ENCODE measurements around the gene ARID4B. TPM values are rescaled to one million over a fixed set of nuclear protein-coding genes. Genes with fewer than 3 reads are reported as not detected.

ARID4B gene
- total RNA-seq, 1 experiment from 2014 or later = 17.6 TPM

DNA sequence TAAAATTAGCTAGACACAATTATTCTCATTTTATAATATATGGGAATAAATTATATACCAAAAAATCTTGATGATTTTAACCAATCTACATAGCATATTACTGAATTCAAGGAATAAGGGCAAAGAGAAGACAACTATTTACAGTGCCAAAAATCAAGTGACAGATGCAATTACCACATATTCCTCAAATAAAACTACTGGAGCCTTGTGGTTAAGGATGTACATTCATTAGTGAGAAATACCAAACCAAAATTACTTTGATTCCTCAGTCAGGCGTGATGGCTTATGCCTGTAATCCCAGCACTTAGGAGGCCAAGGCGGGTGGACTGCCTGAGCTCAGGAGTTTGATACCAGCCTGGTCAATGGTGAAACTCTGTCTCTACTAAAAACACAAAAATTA, 98.1 kb downstream of the ARID4B start:
- peaks cover 3% of the 10 kb centered on the region for H3K36me3 ChIP-seq (ENCODE audit: insufficient read depth, low read length, poor library complexity, severe bottlenecking)
- DNase-seq (ENCODE audit: low spot score) = no peak
- H3K27me3 ChIP-seq (replicated peaks; ENCODE audit: insufficient read depth, low read depth, low read length, poor library complexity) = no peaks in the 10 kb centered on the region
- ChIA-PET POLR2A (ENCODE audit: low non-redundant PET) (interaction anchor here (0.6 kb wide), 1 partner anchor 561 kb away, joined by 3 read pairs; no protein-coding TSS in a partner anchor), CTCF (no interaction called here)
- BruUV-seq (replicated peaks) = no TSS peak
- intact Hi-C loops (cut with micrococcal nuclease; ENCODE audit: unreplicated experiment) = no loop called here
- no peaks in the 10 kb centered on the region for H3K9me3 ChIP-seq (ENCODE audit: low read depth, low read length, poor library complexity, severe bottlenecking)
- no peak overlapping the region for H3K4me3 ChIP-seq (ENCODE audit: low read depth, low read length, poor library complexity, severe bottlenecking)
- TF ChIP-seq, protein P1, sequence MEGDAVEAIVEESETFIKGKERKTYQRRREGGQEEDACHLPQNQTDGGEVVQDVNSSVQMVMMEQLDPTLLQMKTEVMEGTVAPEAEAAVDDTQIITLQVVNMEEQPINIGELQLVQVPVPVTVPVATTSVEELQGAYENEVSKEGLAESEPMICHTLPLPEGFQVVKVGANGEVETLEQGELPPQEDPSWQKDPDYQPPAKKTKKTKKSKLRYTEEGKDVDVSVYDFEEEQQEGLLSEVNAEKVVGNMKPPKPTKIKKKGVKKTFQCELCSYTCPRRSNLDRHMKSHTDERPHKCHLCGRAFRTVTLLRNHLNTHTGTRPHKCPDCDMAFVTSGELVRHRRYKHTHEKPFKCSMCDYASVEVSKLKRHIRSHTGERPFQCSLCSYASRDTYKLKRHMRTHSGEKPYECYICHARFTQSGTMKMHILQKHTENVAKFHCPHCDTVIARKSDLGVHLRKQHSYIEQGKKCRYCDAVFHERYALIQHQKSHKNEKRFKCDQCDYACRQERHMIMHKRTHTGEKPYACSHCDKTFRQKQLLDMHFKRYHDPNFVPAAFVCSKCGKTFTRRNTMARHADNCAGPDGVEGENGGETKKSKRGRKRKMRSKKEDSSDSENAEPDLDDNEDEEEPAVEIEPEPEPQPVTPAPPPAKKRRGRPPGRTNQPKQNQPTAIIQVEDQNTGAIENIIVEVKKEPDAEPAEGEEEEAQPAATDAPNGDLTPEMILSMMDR (conservative IDR thresholded peaks at IDR 0.05; ENCODE audit: low read depth, low read length) = no peak
- H3K27ac ChIP-seq (ENCODE audit: low read depth, low read length, poor library complexity, severe bottlenecking) = no peak overlapping the region
- no peaks in the 10 kb centered on the region for H3K4me1 ChIP-seq (ENCODE audit: insufficient read depth, low read length, poor library complexity, severe bottlenecking)

DNA sequence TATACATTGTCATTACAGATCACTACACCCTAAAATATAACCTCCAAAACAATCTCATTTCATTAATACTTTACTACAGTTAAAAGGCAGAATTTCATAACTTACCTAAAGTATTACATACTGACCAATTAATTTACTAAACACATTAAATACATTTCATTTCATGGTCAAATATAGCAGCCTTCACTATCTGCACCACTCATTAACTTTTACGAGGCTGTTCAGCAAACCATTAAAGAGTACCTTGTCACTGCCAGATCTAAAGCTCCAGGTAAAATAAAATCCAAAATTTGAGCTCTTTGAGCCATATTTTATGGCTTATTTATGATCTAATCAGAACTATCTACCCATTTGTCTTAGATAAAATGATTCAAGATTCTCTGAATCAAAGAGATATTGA, 100.6 kb downstream of the ARID4B start:
- H3K4me1 ChIP-seq (ENCODE audit: insufficient read depth, low read length, poor library complexity, severe bottlenecking) = no peaks in the 10 kb centered on the region
- ChIA-PET CTCF (interaction anchor here (0.7 kb wide), 1 partner anchor 186 kb away, joined by 7 read pairs; no protein-coding TSS in a partner anchor), POLR2A (ENCODE audit: low non-redundant PET) (no interaction called here)
- TF ChIP-seq, protein P1 (conservative IDR thresholded peaks at IDR 0.05; ENCODE audit: low read depth, low read length) = no peak
- TF ChIP-seq EZH2 (IDR thresholded peaks at IDR 0.05; ENCODE audit: borderline replicate concordance, low read depth, low read length, poor library complexity, severe bottlenecking) = no peak
- no peak overlapping the region for H3K27ac ChIP-seq (ENCODE audit: low read depth, low read length, poor library complexity, severe bottlenecking)
- DNase-seq (ENCODE audit: low spot score) = no peak
- H3K9me3 ChIP-seq (ENCODE audit: low read depth, low read length, poor library complexity, severe bottlenecking) = no peaks in the 10 kb centered on the region
- intact Hi-C loops (cut with micrococcal nuclease; ENCODE audit: unreplicated experiment) = no loop called here
- H3K27me3 ChIP-seq (replicated peaks; ENCODE audit: insufficient read depth, low read depth, low read length, poor library complexity) = no peaks in the 10 kb centered on the region
- peaks cover 3% of the 10 kb centered on the region for H3K36me3 ChIP-seq (ENCODE audit: insufficient read depth, low read length, poor library complexity, severe bottlenecking)
- H3K4me3 ChIP-seq (ENCODE audit: low read depth, low read length, poor library complexity, severe bottlenecking) = no peak overlapping the region
- BruUV-seq (replicated peaks) = no TSS peak

DNA sequence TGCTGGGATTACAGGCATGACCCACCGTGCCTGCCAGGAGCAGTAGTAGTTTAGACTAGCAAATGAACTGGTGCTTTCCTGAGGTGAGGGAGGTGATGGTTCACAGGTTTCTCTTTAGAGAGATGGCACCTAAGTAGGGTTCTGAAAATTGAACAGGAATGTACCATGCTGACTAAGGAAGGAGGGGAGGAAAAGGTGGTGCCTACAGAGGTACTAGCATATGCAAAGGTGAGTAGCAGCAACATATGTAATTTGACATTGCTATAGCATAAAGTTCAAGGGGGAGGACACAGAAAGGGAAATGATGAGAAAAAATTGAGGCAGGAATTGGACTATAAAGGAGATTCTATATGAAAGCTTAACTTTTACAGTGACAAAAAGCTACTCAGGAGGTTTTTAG, 101.0 kb downstream of the ARID4B start:
- no TSS peak for BruUV-seq (replicated peaks)

More for the DNA sequence above, 101.0 kb downstream of the ARID4B start:
- TF ChIP-seq, protein P1 (conservative IDR thresholded peaks at IDR 0.05; ENCODE audit: low read depth, low read length) = no peak
- TF ChIP-seq EZH2 (IDR thresholded peaks at IDR 0.05; ENCODE audit: borderline replicate concordance, low read depth, low read length, poor library complexity, severe bottlenecking) = no peak
- Histone ChIP-seq H3K36me3 (ENCODE audit: insufficient read depth, low read length, poor library complexity, severe bottlenecking) (peaks cover 3% of the 10 kb centered on the region), H3K27ac (ENCODE audit: low read depth, low read length, poor library complexity, severe bottlenecking) (no peak overlapping the region), H3K4me1 (ENCODE audit: insufficient read depth, low read length, poor library complexity, severe bottlenecking) (no peaks in the 10 kb centered on the region), H3K27me3 (replicated peaks; ENCODE audit: insufficient read depth, low read depth, low read length, poor library complexity) (no peaks in the 10 kb centered on the region), H3K4me3 (ENCODE audit: low read depth, low read length, poor library complexity, severe bottlenecking) (no peak overlapping the region), H3K9me3 (ENCODE audit: low read depth, low read length, poor library complexity, severe bottlenecking) (no peaks in the 10 kb centered on the region)
- intact Hi-C loops (cut with micrococcal nuclease; ENCODE audit: unreplicated experiment) = no loop called here
- POLR2A ChIA-PET (ENCODE audit: low non-redundant PET) = no interaction called here
- DNase-seq (ENCODE audit: low spot score) = no peak
- CTCF ChIA-PET = no interaction called here

All from A673 (cell line).